Measurements from ENCODE around the gene SMYD3.
"Not testable (repeated sequence)": the region's sequence is repeated elsewhere in the genome, so short reads cannot be mapped to it uniquely, and the experiment has no call there.

The SMYD3 gene

GRCh38 chr1:245721488-245721887 lies 785.6 kb downstream of the SMYD3 start:
- DNase-seq (ENCODE audit: low read depth in 2 of 2), result no peak

DNA sequence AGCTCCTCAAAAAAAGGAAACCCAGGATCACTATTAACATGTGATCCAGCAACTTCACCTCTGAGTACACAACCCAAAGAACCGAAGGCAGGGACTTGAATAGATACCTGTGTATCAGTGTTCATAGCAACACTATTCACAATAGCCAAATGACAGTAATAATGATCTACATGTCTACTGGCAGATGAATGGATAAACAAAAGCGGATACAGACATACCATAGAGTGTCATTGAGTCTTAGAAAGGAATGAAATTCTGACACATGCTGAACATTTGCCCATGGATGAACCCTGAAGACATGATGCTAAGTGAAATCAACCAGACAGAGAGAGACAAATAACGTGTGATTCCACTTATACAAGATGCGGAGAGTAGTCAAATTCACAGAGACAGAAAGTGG lies 788.1 kb downstream of the SMYD3 start:
- no peak for DNase-seq (ENCODE audit: low read depth in 2 of 2)

DNA sequence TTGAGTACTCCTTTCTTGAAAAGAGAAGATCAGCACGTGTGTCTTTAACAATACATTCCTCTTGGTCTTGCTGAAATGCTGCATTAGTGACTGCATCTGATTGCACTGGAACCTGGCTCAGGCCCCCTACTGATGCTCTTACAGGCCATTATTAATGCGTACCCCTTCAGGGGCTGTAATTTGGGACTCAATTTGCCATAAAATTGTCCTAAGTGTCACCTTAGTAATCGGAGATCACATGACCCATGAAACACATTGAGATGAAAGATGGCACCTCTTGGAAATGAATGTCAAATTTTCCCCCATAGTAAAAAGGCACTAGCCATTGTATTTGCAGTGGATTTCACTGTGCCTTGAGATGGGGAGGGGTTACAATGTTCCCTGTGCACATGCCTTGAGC lies 789.0 kb downstream of the SMYD3 start:
- no peak for DNase-seq (ENCODE audit: low read depth in 2 of 2)

DNA sequence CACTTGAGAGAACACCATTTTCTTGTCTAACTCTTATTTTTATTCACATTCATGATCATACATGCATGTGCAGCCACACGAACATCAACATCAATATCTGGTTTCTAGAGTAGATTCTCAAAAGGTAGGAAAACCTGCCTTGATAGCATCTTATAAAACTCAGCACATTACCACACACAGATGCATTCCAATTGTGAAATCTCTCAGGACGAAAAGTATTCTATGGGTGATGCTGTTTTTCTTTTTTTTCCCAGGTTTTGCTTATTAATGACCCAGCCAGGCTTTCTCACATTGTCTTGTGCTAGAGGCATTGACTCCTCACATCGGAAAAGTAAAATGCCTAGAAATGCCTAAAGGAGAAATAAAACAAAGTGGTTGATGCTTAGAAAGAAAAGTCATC lies 789.5 kb downstream of the SMYD3 start:
- DNase-seq (ENCODE audit: low read depth in 2 of 2), result no peak

- DNase-seq (ENCODE audit: low read depth in 2 of 2), result no peak
Measured at GRCh38 chr1:245716561-245716960, 790.5 kb downstream of the SMYD3 start.

DNA sequence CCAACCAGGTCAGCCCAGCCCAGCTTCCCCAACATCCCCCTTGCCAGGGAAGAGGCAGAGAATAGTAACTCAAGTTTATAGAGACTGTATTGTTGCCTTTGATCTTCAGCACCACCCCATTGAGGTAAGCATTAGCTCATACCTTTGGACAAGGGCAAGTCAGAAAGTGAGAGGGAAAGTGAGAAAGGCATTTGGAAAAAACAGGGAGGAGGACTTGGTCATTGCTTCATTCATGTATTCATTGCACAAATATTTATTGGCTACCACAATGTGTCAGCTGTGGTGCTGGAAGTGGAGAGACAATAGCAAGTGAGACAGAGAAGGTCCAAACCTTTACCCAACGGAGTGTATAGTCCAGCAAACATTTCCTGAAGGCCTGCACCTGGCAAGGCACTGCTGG lies 791.1 kb downstream of the SMYD3 start:
- no peak for DNase-seq (ENCODE audit: low read depth in 2 of 2)

- no peak for DNase-seq (ENCODE audit: low read depth in 2 of 2)
Measured at GRCh38 chr1:245715291-245715701, 791.8 kb downstream of the SMYD3 start.

- not testable (repeated sequence) for DNase-seq (ENCODE audit: low read depth in 2 of 2)
Measured at GRCh38 chr1:245714027-245714426, 793.1 kb downstream of the SMYD3 start.

DNA sequence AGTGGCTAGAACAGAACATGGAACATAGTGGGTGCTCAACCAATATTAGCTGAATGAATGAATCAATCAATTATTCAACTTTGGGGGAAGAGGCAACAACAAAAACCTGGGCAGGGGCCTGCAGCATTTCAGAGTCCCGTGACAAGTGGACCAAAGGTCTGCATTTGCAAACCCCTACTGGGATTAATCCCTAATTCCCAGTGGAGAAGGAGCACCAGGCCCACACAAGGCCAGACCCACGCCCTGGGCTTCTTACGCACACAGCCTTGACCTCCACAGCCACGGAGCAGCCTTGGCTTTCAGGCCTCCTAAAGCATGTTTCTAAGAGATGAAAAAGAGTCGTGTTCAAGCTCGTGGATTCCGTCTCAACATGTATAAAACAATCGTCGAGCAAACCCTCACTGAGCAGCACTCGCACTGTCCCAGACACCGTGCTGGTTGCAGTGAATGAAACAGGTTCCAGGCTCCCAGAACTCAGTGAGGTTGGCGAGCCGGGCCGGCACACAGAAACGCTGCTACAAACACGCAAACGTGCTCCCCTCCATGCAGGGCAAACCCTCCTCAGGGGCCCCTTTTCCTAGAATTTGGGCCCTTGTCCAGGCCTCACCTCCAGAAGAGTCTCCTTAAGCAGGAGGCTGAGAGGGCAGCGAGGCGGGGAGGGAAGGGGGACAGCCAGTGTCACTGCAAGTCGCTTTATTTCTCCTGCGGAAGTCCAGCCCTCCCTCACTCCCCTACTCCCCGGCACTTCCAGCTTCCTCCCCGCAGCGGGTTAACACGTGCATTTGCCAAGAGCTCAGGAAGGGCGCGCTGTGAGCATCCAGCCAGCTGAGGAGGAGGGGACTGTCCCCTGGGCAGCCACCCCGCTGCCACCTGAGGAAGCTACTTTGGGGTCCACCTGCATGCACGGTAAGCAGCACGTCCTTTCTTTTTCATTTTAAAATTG lies 795.8 kb downstream of the SMYD3 start:
- DNase-seq (ENCODE audit: low read depth in 2 of 2), result no peak

GRCh38 chr1:245707941-245708340 lies 799.1 kb downstream of the SMYD3 start:
- no peak for DNase-seq (ENCODE audit: low read depth in 2 of 2)

DNA sequence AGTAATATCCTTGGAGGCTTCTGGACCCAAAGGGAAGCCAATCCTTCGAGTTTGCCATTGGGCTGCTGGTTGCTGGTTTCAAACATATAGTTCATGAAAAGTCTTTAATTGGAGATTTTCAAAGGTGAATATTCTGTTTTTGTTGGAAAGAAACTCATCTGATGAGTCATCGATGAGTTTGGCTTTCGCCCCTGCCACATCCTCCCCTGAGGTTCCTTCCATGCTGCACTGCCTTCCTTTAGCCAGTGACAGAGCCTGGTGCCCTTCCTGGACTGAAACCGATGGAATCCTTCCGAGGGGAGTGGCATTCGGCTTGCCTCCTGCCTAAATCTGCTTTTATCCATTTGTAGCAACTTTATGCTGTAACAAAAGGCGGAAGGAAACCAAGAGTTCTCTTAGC lies 802.3 kb downstream of the SMYD3 start:
- DNase-seq (ENCODE audit: low read depth in 2 of 2), result no peak

GRCh38 chr1:245704341-245704740 lies 802.7 kb downstream of the SMYD3 start:
- no peak for DNase-seq (ENCODE audit: low read depth in 2 of 2)

GRCh38 chr1:245702346-245702745 lies 804.7 kb downstream of the SMYD3 start:
- no peak for DNase-seq (ENCODE audit: low read depth in 2 of 2)

GRCh38 chr1:245701631-245702030 lies 805.4 kb downstream of the SMYD3 start:
- DNase-seq (ENCODE audit: low read depth in 2 of 2), result no peak

GRCh38 chr1:245700631-245701030 lies 806.4 kb downstream of the SMYD3 start:
- no peak for DNase-seq (ENCODE audit: low read depth in 2 of 2)
